ENCODE data around the gene ZNF212. TPM values are rescaled to one million over a fixed set of nuclear protein-coding genes. Genes with fewer than 3 reads are reported as not detected.

Gene ZNF212
- total and polyA plus RNA-seq, 9 of the 15 experiments (the other 6 are each of a cell fraction or from before 2014, with no cell fraction given), result 1.8 to 21.4 (median 7.2) TPM

DNA sequence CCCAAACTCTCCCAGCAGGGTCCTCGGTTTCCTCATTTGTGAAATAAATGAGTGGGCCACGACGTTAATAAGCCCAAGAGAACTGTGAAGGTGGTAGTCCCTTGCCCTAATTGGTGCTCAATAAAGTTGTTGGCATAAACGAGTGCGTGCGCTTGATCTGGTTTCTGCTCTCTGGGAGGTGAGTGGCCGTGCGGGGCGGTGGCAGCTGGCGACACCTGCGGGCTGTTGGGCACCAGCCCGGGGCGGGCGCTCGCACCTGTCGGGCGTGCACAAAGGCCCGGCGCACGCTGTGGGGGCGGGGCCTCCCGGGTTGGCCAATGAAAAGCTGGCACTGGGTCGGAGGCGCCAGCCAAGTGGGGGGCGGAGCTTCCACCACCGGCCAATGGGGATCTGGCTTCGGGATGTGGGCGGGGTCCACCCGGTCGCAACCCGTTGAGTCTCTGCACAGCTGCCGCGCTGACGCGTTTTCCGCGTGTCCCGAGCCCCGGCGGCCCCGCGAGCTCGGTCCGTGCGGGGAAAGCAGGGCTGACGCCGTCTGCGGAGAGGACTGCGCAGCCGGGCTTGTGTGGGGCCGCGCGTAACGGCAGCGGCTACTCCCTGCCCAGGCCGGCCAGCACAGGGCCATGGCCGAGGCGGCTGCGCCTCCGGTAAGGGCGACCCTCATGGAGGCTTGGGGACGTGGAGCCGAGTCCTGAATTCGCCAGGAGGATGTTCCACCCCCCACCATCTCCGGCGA is 45.6 kb downstream of the ZNF212 start (continued):
- TF ChIP-seq, protein P1, sequence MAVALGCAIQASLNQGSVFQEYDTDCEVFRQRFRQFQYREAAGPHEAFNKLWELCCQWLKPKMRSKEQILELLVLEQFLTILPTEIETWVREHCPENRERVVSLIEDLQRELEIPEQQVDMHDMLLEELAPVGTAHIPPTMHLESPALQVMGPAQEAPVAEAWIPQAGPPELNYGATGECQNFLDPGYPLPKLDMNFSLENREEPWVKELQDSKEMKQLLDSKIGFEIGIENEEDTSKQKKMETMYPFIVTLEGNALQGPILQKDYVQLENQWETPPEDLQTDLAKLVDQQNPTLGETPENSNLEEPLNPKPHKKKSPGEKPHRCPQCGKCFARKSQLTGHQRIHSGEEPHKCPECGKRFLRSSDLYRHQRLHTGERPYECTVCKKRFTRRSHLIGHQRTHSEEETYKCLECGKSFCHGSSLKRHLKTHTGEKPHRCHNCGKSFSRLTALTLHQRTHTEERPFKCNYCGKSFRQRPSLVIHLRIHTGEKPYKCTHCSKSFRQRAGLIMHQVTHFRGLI (CRISPR knock-in tag; IDR thresholded peaks at IDR 0.05), result no peak
- TF ChIP-seq LARP7 (IDR thresholded peaks at IDR 0.05), result no peak
- TF ChIP-seq HMG20A (CRISPR knock-in tag; conservative IDR thresholded peaks at IDR 0.05), result no peak
- TF ChIP-seq, protein P2, sequence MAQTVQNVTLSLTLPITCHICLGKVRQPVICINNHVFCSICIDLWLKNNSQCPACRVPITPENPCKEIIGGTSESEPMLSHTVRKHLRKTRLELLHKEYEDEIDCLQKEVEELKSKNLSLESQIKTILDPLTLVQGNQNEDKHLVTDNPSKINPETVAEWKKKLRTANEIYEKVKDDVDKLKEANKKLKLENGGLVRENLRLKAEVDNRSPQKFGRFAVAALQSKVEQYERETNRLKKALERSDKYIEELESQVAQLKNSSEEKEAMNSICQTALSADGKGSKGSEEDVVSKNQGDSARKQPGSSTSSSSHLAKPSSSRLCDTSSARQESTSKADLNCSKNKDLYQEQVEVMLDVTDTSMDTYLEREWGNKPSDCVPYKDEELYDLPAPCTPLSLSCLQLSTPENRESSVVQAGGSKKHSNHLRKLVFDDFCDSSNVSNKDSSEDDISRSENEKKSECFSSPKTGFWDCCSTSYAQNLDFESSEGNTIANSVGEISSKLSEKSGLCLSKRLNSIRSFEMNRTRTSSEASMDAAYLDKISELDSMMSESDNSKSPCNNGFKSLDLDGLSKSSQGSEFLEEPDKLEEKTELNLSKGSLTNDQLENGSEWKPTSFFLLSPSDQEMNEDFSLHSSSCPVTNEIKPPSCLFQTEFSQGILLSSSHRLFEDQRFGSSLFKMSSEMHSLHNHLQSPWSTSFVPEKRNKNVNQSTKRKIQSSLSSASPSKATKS (CRISPR knock-in tag; IDR thresholded peaks at IDR 0.05), result no peak
- TF ChIP-seq, protein P3, sequence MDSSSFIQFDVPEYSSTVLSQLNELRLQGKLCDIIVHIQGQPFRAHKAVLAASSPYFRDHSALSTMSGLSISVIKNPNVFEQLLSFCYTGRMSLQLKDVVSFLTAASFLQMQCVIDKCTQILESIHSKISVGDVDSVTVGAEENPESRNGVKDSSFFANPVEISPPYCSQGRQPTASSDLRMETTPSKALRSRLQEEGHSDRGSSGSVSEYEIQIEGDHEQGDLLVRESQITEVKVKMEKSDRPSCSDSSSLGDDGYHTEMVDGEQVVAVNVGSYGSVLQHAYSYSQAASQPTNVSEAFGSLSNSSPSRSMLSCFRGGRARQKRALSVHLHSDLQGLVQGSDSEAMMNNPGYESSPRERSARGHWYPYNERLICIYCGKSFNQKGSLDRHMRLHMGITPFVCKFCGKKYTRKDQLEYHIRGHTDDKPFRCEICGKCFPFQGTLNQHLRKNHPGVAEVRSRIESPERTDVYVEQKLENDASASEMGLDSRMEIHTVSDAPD (CRISPR knock-in tag; IDR thresholded peaks at IDR 0.05), result no peak
- TF ChIP-seq RHOXF2B (CRISPR knock-in tag; conservative IDR thresholded peaks at IDR 0.05), result no peak
- TF ChIP-seq TBP (optimal IDR thresholded peaks at IDR 0.05; ENCODE audit: low read depth, low read length), result peak; percentile 24
- TF ChIP-seq CBX1 (IDR thresholded peaks at IDR 0.05; ENCODE audit: low read depth), result no peak; the same call in 1 of the 2 replicates
- TF ChIP-seq POLR2A (conservative IDR thresholded peaks at IDR 0.05), result peak; percentile 58
- TF ChIP-seq, protein P4, sequence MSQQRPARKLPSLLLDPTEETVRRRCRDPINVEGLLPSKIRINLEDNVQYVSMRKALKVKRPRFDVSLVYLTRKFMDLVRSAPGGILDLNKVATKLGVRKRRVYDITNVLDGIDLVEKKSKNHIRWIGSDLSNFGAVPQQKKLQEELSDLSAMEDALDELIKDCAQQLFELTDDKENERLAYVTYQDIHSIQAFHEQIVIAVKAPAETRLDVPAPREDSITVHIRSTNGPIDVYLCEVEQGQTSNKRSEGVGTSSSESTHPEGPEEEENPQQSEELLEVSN (IDR thresholded peaks at IDR 0.05; ENCODE audit: borderline replicate concordance in 1 of 2, extremely low read depth in 1 of 2, insufficient read depth in 1 of 2, insufficient read length in 1 of 2, low read depth in 1 of 2, low read length in 1 of 2, poor library complexity in 1 of 2, severe bottlenecking in 1 of 2), result peak; percentile 57 to 84
- TF ChIP-seq, protein P5, sequence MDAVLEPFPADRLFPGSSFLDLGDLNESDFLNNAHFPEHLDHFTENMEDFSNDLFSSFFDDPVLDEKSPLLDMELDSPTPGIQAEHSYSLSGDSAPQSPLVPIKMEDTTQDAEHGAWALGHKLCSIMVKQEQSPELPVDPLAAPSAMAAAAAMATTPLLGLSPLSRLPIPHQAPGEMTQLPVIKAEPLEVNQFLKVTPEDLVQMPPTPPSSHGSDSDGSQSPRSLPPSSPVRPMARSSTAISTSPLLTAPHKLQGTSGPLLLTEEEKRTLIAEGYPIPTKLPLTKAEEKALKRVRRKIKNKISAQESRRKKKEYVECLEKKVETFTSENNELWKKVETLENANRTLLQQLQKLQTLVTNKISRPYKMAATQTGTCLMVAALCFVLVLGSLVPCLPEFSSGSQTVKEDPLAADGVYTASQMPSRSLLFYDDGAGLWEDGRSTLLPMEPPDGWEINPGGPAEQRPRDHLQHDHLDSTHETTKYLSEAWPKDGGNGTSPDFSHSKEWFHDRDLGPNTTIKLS (IDR thresholded peaks at IDR 0.05; ENCODE audit: borderline replicate concordance, low read depth), result no peak
- peak; percentile 58; the same call in 1 of the 2 replicates for TF ChIP-seq PHF8 (IDR thresholded peaks at IDR 0.05; ENCODE audit: borderline replicate concordance, low read length)
- no peak for TF ChIP-seq ARNT (IDR thresholded peaks at IDR 0.05)
- no peak for TF ChIP-seq ESRRA (IDR thresholded peaks at IDR 0.05; ENCODE audit: borderline replicate concordance, low read depth)
- TF ChIP-seq NFE2L1 (tag; IDR thresholded peaks at IDR 0.05; ENCODE audit: borderline replicate concordance, low read depth), result no peak
- no peak for TF ChIP-seq MTA2 (IDR thresholded peaks at IDR 0.05; ENCODE audit: low read depth)
- no peak for TF ChIP-seq ZNF444 (CRISPR knock-in tag; IDR thresholded peaks at IDR 0.05)
- TF ChIP-seq HLTF (IDR thresholded peaks at IDR 0.05), result no peak
- 0 out of 4 replicates have a peak, but pooled peaks of 1 of the 2 experiments have one; percentile 20 for TF ChIP-seq NONO (IDR thresholded peaks at IDR 0.05; ENCODE audit: low read depth in 2 of 2, low read length in 1 of 2)
- TF ChIP-seq BRF1 (IDR thresholded peaks at IDR 0.05; ENCODE audit: borderline replicate concordance, extremely low read depth, insufficient read length), result no peak

All from K562 (cell line).